Right ventricle myocardium superior (tissue), 1 donor: ENCODE data around the gene TNFAIP2. TPM values are rescaled to one million over a fixed set of nuclear protein-coding genes. Genes with fewer than 3 reads are reported as not detected.
"Not testable (repeated sequence)": the region's sequence is repeated elsewhere in the genome, so short reads cannot be mapped to it uniquely, and the experiment has no call there.

Source experiments
- ATAC-seq: fragments of 200-7000 bp; cut with Tn5 transposase; one replicate; pipeline ENCODE4 v1.9.1; 2020; ENCODE audit warnings: mild to moderate bottlenecking; ENCODE audit not compliant: poor library complexity
- DNase-seq: peaks from one replicate; pipeline ENCODE4 v3.0.0-alpha.2; 2020
- intact Hi-C: fragments of 100-400 bp; cut with DNase I; formaldehyde crosslinking; loops from one replicate; pipeline ENCODE4 v1.11.2; 2022
- total RNA-seq: library from RNA; stranded (reverse); fragmentation: NEBNext Ultra II Directional; extraction: Animal tissue kit (Norgen Biotek cat#: 25700); gene quantifications from one replicate; pipeline ENCODE4 v1.2.1, GENCODE V29; 2021
- donor health status: DM: no; HTN: yes; CAD: no; lungs with severe emphysema.

Gene TNFAIP2
- total RNA-seq, 1 donor from 2014 or later, result 46.7 TPM

GRCh38 chr14:103103461-103104388 is 19.5 kb upstream of the TNFAIP2 start:
- intact Hi-C loops, result loop anchor here (5.0 kb wide), 1 partner anchor 84 kb away; no protein-coding TSS in a partner anchor
- DNase-seq, result peak; percentile 83
- peak; percentile 49 for ATAC-seq

- intact Hi-C loops, result loop anchor here (5.0 kb wide), 1 partner anchor 83 kb away; no protein-coding TSS in a partner anchor
- ATAC-seq (no peak), DNase-seq (no peak)
Observed at GRCh38 chr14:103104389-103104653, 18.9 kb upstream of the TNFAIP2 start.

- peak; percentile 81 for DNase-seq
- intact Hi-C loops, result loop anchor here (1.0 to 5.0 kb wide), 2 partner anchors 82 to 187 kb away; no protein-coding TSS in a partner anchor
- peak; percentile 87 for ATAC-seq
Observed at GRCh38 chr14:103104654-103105452, 18.4 kb upstream of the TNFAIP2 start.

- DNase-seq (no peak), ATAC-seq (no peak)
- intact Hi-C loops, result loop anchor here (1.0 kb wide), 1 partner anchor 187 kb away; no protein-coding TSS in a partner anchor
Observed at GRCh38 chr14:103105580-103106150, 17.6 kb upstream of the TNFAIP2 start.

- DNase-seq, result no peak
- intact Hi-C loops, result no loop called here
- ATAC-seq, result no peak
Observed at GRCh38 chr14:103107455-103107854, 15.8 kb upstream of the TNFAIP2 start.

GRCh38 chr14:103107941-103108748 is 15.1 kb upstream of the TNFAIP2 start:
- DNase-seq, result no peak
- no peak for ATAC-seq
- intact Hi-C loops, result no loop called here

- ATAC-seq (no peak), DNase-seq (no peak)
- intact Hi-C loops, result no loop called here
Observed at GRCh38 chr14:103108749-103109207, 14.5 kb upstream of the TNFAIP2 start.

GRCh38 chr14:103109535-103110441 is 13.5 kb upstream of the TNFAIP2 start:
- intact Hi-C loops, result no loop called here
- peak; percentile 64 for DNase-seq
- ATAC-seq, result peak; percentile 58

GRCh38 chr14:103110681-103111231 is 12.5 kb upstream of the TNFAIP2 start:
- DNase-seq, result peak; percentile 68
- intact Hi-C loops, result no loop called here
- ATAC-seq, result peak; percentile 47

GRCh38 chr14:103111232-103111868 is 11.9 kb upstream of the TNFAIP2 start:
- ATAC-seq, result no peak
- DNase-seq, result no peak
- intact Hi-C loops, result no loop called here

- DNase-seq (no peak), ATAC-seq (no peak)
- intact Hi-C loops, result no loop called here
Observed at GRCh38 chr14:103112400-103113243, 10.6 kb upstream of the TNFAIP2 start.

- ATAC-seq, result no peak
- DNase-seq, result no peak
- intact Hi-C loops, result no loop called here
Observed at GRCh38 chr14:103113303-103113702, 10.0 kb upstream of the TNFAIP2 start.

GRCh38 chr14:103113774-103114173 is 9.5 kb upstream of the TNFAIP2 start:
- ATAC-seq (no peak), DNase-seq (no peak)
- intact Hi-C loops, result no loop called here

GRCh38 chr14:103115086-103115679 is 8.1 kb upstream of the TNFAIP2 start:
- intact Hi-C loops, ATAC-seq, DNase-seq: not testable (repeated sequence)

- intact Hi-C loops, result no loop called here
- ATAC-seq, result no peak
- no peak for DNase-seq
Observed at GRCh38 chr14:103115845-103116572, 7.3 kb upstream of the TNFAIP2 start.
